Thyroid gland (tissue), 4 donors: Measurements from ENCODE around the gene GLIS1.

Experiments
- CTCF ChIP-seq, 6 experiments: fragments of 200-600 bp in 3 of 6; fragments of 450-650 bp in 3 of 6; sonication (generic) in 3 of 6; IDR thresholded peaks; one replicate each; pipeline ENCODE4 v1.5.1; 2016 to 2019; ENCODE audit warnings: antibody characterized with exemption in 6 of 6, mild to moderate bottlenecking in 2 of 6, inconsistent platforms in 1 of 6, moderate library complexity in 1 of 6
- POLR2A ChIP-seq, 2 donors: fragments of 450-650 bp; IDR thresholded peaks; one replicate each; pipeline ENCODE4 v1.6.1; 2017; ENCODE audit warnings: antibody characterized with exemption in 2 of 2, mild to moderate bottlenecking in 2 of 2, moderate library complexity in 1 of 2

GRCh38 chr1:53600001-53600400, 139.0 kb downstream of the GLIS1 start:
- TF ChIP-seq CTCF (IDR thresholded peaks at IDR 0.05) (no peak), POLR2A (IDR thresholded peaks at IDR 0.05) (no peak)
